A375 (cell line): ENCODE data around the gene DUSP23. TPM values are rescaled to one million over a fixed set of nuclear protein-coding genes. Genes with fewer than 3 reads are reported as not detected.

Experiments
- total RNA-seq: library from RNA; depleted of rRNA; stranded (reverse); fragments of >200 nt; shearing (Covaris generic); gene quantifications from 2 replicates; pipeline ENCODE4 v1.2.3, GENCODE V29; 2014; rRNA removed

Gene DUSP23
- total RNA-seq: 56.5 and 57.1 TPM in 2 replicates

GRCh38 chr1:159780583-159781582 is at the start of gene DUSP23:
Gene DUSP23, plus strand, starts transcription at chr1:159780962. Its CDS starts 139 bp downstream, at chr1:159781101.

GRCh38 chr1:159802111-159802510 is 21.3 kb downstream of the DUSP23 start, which contains the start of gene FCRL6:
Gene FCRL6, plus strand, starts transcription at chr1:159802360. Its CDS starts 65 bp downstream, at chr1:159802425.

GRCh38 chr1:159826441-159827101 is 45.8 kb downstream of the DUSP23 start, which contains the start of gene SLAMF8:
Gene SLAMF8, plus strand, starts transcription at chr1:159826873. Its CDS starts 26 bp downstream, at chr1:159826899.

Other genes starting within 250 kb of the DUSP23 start
- gene OR10J5, start 245.0 kb upstream of the DUSP23 start, total RNA-seq: not detected in 2 replicates
- gene APCS, start 193.1 kb upstream of the DUSP23 start, total RNA-seq: not detected in 2 replicates
- gene CRP, start 66.4 kb upstream of the DUSP23 start, total RNA-seq: not detected in 2 replicates
- not detected in 2 replicates for gene FCRL6, start 21.4 kb downstream of the DUSP23 start, total RNA-seq
- gene SLAMF8, start 45.9 kb downstream of the DUSP23 start, total RNA-seq: not detected in 2 replicates
- not detected in 2 replicates for gene VSIG8, start 81.7 kb downstream of the DUSP23 start, total RNA-seq
- 1.1 and 2.5 TPM in 2 replicates for gene CFAP45, start 119.2 kb downstream of the DUSP23 start, total RNA-seq
- gene TAGLN2, start 144.5 kb downstream of the DUSP23 start, total RNA-seq: 674 and 697 TPM in 2 replicates
- gene IGSF9, start 164.7 kb downstream of the DUSP23 start, total RNA-seq: 0.32 and 0.49 TPM in 2 replicates
- 1.8 and 3.1 TPM in 2 replicates for gene SLAMF9, start 173.3 kb downstream of the DUSP23 start, total RNA-seq